HUDEP-2 (cell line): Measurements from ENCODE around the gene PGBD5.

Experiments
- DNase-seq, 76 experiments: peaks; one replicate each; lab custom pipeline; 2025; ENCODE audit not compliant: unreplicated experiment in 76 of 76; lab: John Stamatoyannopoulos, UW

PGBD5 gene

GRCh38 chr1:230398856-230399255, 27.3 kb downstream of the PGBD5 start:
- no peak for DNase-seq

DNA sequence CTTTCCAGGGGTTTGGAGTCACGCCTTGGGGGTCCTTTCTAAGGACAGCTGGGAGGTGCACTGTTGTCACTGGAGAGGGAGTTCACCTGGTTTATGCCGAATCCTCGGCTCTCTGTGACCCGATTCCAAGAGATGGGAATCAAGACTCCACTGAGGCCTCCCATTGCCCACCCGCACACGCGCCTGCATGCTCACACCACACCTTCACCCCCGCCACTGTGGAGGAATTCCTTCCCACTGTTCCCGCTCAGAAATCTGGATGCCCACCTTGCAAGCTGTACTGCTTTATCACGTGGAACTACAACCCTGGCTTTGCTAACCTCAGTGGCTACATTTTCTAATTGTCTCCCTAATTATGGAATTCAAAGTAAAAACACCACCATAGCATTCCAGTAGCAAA, 29.2 kb downstream of the PGBD5 start:
- no peak for DNase-seq

DNA sequence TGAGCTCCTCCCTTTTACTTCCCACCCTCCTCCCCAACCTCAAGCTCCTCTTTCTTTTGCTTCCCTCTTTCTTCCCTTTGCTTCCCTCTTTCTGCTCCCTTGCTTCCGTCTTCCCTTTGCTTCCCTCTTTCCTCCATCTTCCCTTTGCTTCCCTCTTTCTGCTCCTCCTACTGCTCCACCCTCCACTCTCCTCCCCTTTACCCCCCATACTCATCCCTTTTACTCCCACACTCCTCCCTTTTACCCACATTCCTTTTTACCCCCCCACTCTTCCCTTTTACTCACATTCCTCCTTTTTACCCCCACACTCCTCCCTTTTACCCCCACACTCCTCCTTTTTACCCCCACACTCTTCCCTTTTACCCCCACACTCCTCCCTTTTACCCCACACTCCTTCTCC, 30.2 kb downstream of the PGBD5 start:
- no peak for DNase-seq

GRCh38 chr1:230394741-230395140, 31.4 kb downstream of the PGBD5 start:
- no peak for DNase-seq

DNA sequence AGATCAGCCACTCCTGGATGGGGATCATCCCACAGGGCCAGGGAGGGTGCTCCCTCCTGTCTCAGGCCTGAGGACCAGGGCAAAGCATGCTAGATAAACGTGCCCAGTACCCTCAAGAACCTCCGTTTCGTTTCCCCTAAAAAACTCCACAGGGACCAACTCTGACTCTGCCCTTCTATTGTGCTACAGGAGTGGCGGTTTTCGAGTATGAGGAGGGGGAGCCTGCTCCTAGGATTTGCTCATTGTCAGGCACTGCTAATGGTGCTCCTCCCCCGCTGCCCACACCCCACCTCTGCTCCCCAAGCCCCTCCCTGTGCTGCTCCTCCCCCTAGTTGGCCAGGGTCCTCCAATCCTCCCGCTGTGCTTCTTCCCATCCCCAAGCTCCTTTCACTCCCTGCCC, 32.0 kb downstream of the PGBD5 start:
- DNase-seq: no peak

- no peak for DNase-seq
Observed at GRCh38 chr1:230393722-230394121, 32.4 kb downstream of the PGBD5 start.

GRCh38 chr1:230392920-230393521, 33.1 kb downstream of the PGBD5 start:
- no peak for DNase-seq

DNA sequence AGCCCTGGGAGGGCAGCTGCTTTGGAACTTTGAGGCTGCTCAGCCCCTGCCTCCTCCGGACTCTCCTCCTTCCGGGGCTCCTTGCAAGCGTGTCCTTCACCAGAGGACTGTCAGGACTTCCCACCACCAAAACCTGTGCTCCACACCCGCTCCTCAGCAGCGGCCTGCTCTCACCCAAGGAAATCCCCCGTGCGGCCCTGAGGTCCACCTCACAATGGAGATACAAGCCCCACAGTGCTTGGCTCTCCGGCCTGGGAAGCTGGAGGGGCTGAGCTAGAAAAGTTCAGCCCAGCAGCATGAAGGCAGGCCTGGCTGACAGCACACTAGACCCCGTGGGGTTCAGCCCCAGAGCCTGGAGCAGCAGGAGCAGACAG, 33.6 kb downstream of the PGBD5 start:
- DNase-seq: no peak

GRCh38 chr1:230391776-230392535, 34.2 kb downstream of the PGBD5 start:
- DNase-seq: no peak

DNA sequence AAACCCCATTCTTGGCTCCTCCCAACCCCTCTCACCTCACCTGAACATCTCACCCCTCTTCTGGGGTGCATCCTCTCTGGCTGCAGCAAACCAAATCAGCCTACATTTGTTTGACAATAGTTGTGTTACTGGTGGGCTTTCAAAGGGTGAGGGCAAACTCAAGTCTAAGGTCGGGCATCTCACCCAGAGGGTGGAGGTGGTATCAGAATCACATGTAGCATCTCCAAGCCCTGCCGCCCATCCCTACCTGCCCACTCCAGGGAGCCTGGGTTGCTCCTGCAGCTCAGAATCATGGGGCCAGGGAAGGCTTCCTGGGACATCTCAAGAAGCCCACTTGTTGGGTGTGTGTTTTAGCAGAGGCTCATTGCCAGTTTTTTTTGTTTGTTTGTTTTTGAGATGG, 35.8 kb downstream of the PGBD5 start:
- DNase-seq: no peak

DNA sequence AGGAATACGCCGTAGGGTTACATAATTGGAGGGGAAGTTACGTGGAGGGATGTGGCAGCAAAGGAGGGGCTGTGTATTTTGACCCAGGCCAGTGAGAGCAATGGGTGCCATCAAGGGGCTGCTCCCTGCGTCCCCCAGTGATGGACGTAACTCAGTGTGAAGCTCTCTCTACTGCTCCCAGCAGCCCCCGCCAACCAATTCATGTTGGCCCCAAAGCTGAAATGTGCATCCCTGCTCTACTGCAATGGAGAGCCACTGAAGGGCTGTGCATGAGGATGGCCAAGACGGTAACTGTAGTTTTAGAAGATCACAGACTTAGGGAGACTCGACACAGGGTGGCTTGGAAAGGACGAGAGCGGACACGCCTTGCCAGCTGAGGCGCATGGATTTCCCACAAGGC, 38.3 kb downstream of the PGBD5 start:
- no peak for DNase-seq

GRCh38 chr1:230387296-230387695, 38.8 kb downstream of the PGBD5 start:
- DNase-seq: no peak

DNA sequence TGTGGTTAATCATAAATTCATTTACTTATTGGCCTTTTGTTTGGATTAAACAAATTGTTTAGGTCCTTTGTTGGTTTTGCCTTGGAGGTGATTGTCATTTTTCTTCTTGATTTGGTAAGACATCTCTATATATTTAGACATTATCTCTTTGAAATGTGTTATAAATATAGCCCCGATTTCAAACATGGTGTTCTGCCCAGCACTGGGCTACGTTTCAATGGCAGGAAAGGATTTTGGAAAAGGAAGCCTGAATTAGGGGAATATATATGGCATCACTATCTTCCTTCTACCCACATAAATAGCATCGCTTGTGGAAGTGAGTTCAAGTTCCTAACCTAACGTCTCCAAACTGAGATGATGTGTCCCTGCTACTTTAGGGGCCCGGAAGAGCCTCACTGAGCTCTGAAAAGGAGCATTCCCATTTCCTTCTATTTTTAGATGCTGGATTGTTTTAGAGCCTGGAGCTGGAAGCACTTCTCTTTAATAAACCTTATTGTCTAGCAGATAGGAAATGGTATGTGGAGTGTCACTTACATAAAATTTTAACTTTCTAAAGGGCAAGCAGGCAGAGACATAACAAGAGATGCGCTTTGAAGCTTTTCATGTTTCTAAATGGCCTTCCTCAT, 39.4 kb downstream of the PGBD5 start:
- DNase-seq: no peak

DNA sequence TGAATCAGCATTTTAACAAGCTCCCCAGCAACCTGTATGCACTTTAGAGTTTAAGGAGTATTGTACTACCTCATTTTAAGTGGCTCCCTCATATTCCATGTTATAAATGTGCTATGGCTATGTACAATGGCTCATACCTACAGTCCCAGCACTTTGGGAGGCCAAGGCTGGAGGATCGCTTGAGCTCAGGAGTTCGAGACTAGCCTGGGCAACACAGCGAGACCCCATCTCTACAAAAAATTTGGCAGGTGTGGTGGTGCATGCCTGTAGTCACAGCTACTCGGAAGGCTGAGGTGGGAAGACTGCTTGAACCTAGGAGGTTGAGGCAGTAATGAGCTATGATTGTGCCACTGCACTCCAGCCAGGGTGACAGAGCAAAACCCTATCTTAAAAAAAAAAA, 40.2 kb downstream of the PGBD5 start:
- DNase-seq: no peak

DNA sequence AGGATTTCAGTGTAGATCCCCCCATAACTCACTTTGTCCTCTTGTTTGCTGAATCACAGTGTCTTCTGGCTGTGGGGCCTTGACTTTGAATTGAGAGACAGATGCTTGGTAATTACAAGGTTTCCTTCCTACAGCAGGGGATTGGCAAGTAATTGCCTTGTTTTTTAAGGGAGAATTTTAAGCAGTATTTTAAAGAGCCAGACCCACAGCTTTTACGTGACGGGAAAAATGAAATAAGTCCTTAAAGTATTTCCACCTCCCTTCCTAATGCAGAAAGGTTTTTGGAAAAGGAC, 41.0 kb downstream of the PGBD5 start:
- DNase-seq: no peak

DNA sequence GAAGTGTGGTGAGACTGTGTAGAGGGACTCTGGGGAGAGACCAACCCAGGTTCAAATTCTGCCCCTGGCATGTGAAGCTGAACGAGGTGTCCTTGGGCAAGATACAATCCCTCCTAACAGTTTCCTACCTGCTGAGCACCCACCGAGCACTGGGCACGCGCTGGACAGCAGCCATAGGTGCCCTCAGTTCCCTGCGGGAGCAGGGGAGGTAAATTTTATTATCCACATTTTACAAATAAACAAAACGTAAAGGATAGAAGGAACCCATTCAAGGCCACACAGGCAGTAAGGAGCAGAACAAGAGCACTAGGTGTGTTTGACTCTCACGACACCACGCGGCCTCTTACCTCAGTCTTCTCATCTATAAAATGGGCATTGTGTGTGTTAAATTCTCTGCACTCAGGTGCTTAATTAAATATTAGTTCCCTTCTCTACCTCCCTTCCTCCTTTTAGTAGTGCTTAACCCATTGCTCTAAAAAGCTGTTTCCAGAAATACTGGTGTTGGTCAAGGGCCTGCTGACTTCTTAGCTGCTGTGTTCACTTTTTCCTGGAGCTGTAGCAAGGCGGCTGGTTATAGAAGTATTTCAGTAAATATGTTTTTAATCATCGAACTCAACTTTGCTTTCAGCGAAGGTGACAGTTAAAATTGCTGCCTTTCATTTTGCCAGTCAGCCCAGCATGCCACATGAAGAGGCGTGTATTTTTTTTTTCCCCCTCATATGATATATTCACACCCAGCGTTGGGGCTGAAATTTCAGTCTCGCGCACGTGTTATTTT, 41.6 kb downstream of the PGBD5 start:
- no peak for DNase-seq

- DNase-seq: no peak
Observed at GRCh38 chr1:230383425-230383824, 42.7 kb downstream of the PGBD5 start.

DNA sequence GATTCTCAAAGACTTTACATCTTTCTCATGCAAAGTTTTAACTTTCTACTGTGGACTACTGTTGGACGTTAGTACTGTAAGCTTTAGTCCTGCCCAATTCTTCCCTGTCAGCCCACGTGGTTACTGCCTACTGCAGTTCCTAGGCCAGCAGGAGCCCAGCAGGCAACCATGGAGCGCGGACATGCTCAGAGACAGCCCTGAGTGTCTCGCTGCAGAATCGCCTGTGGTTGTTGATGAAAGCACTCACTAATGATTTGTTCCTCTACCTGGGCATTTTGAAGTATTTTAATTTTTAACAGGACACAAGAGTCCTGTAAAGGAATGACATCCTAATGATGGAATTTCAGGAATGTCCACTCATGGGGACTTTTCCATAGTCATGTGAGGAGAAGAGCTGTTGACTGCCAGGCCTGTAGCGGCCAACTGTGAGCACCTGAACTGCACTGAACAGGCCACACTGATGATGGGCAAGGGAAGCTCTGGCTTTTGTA, 44.1 kb downstream of the PGBD5 start:
- no peak for DNase-seq

GRCh38 chr1:230381585-230381984, 44.5 kb downstream of the PGBD5 start:
- no peak for DNase-seq

DNA sequence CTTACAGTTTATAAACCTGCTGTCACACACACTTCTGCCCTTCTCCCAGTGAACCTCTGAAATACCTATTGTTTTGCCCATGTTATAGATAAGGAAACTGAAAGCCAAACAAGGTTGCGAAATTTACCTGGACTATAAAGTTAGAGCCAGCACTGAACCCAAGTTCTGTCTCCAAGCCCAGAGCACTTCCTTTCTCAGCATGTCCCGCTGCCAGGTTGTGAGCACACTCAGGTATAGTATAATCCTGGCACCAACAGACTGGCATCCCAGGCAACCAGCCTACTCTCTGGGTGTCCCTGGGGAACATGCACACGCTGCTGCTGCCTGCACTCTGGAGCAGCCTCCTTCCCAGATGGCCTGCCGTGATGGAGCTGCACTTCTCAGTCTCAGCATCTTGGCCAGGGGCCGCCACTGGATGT, 45.1 kb downstream of the PGBD5 start:
- no peak for DNase-seq

- DNase-seq: no peak
Observed at GRCh38 chr1:230379928-230380327, 46.2 kb downstream of the PGBD5 start.
